HG02798 (cell line): ENCODE measurements around the gene PRRC2C.
"Not testable (repeated sequence)": the region's sequence is repeated elsewhere in the genome, so short reads cannot be mapped to it uniquely, and the experiment has no call there.

ENCODE experiments used
- ATAC-seq: cut with Tn5 transposase; IDR thresholded peaks from one replicate; pipeline ENCODE4 v1.9.1; 2021; ENCODE audit warnings: mild to moderate bottlenecking; ENCODE audit not compliant: unreplicated experiment, poor library complexity

PRRC2C gene

DNA sequence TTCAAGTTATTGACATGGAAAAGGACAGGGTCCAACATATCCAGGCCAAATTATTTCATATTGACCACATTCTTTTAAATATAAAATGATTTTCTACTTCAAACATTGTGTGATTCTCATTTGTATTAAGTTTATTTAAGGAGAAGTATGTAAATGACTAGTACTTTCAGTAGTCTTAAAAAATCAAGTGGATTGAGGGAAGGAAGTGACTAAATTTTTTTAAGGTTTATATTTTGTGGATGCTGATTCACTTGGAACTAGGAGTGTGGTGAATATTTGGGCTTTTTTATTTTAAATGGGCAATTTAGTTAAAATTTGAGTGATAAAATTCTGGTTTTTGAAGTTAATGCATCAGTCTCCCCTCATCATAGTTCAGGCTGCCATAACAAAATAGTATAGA is 10.1 kb downstream of the PRRC2C start:
- no peak for ATAC-seq

DNA sequence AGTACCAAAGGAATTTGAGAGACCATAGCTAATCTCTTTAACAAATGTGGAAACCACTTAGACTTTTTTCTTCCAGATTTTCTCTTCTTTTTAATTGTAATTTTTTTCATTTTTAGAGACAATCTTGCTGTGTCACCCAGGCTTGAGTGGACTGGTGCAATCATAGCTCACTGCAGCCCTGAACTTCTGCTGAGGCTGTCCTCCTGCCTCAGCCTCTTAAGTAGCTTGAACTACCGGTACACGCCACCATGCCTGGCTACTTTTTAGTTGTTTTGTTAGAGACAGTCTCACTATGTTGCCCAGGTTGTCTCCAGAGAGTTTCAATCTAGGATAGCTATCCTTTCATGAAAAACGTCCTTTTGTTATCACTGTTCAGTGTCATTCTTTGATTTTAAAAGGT is 15.0 kb downstream of the PRRC2C start:
- no peak for ATAC-seq

DNA sequence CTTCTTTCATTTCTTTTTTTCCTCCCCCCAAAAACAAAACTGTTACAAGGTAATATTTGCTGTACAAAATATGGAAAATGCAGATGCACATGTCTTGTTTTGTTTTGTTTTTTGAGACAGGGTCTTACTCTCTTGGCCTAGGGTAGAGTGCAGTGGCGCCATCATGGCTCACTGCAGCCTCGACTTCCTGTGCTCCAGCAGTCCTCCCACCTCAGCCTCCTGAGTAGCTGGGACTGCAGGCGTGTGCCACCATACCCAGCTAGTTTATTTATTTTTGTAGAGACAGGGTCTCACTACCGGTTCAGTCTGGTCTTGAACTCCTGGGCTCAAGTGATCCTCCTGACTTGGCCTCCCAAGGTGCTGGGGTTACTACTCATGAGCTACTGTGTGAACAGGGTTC is 15.5 kb downstream of the PRRC2C start:
- ATAC-seq, result no peak

DNA sequence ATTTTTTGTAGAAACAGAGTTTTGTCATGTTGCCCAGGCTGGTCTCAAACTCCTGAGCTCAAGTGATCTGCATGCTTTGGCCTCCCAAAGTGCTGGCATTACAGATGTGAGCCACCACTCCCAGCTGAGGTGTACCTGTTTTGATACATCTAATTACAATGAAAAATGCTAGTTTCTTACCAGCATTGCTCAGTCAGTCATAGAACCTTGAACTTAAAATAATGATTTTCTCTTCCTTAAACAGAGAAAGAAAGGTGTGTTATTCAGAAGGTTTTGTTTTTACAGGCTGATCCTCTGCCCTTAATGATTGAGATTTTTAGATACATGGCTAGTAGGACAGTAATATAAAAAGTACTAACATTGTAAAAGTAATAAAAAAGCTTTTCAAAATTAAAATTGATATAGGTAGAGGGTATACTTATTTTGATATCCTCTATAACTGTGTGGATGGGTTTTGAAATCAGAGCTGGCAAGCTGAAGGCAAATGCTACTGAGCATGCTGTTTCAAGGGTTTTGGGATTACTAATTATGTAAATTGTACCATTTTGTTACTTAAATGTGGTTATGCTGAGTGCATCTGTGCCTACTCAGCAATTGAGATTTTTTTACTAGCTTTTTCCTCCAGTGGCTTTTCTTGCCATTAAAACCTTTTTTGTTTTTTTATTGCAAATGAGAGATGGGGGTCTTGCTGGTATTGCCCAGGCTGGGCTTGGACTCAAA is 16.1 kb downstream of the PRRC2C start:
- peak; percentile 79 for ATAC-seq

DNA sequence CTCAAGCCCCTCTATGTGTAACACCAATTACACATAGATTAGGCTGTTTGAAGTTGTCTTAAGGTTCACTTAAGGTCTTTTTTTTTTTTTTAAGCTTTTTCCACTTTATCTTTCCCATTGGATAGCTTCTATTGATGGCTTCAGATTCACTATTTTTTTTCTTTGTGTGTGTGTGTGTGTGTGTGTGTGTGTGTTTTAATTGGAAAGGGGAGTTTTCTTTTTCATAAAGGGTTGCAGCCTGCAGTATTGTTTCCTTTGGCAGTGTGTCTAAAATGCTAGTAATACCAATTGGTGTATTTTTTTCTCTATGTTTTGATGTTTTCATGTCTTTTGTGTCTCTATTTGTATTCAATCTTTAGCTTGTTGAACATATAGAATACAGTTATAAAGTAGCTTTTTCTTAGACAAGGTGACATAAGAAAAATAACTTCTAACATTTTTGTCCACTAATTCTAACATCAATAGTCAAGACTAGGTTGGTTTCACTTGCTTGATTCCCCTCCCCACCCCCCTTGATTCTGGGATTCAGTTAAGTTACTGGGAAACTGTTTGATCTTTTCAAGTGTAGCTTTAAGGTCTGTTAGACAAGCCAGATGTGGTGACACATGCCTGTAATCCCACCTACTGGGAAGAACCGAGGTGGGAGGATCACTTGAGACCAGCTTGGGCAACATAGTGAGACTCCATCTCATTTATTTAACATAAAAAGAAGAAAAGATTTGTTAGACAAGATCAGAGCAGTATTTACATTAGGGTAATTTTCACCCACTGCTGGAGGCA is 21.4 kb downstream of the PRRC2C start:
- ATAC-seq, result no peak

DNA sequence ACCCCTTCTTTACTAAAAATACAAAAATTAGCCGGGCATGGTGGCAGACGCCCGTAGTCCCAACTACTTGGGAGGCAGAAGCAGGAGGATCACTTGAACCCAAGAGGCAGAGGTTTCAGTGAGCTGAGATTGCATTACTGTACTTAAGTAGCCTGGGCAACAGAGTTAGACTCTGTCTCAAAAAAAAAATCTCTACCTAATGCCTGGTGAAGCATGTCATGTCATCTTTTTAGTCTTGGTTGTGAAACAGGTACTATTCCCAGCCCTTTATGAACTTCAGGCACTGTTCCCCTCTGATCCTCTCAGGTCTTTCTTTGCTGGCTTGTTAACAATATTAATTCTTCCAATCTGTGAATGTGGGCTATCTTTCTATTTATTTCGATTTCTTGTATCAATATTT is 22.1 kb downstream of the PRRC2C start:
- ATAC-seq, result no peak

DNA sequence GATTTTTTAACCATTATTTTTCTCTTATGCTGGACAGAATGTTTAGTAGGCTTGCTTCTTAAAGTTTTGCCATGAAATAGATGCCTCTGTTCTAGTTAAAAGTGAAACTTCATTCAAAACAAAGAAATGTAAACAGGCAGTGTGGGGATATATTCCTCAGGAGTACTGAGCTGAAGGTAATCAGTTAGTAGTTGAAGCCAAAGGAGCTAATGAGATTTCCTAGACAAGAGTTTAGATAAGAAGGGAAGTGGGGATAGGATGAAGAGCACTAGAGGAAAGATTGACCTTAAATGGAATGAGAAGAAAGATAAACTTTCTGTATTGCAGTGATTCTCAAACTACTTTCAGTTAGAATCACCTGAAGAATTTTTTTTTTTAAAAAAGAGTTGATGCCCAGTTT is 23.9 kb downstream of the PRRC2C start:
- no peak for ATAC-seq

DNA sequence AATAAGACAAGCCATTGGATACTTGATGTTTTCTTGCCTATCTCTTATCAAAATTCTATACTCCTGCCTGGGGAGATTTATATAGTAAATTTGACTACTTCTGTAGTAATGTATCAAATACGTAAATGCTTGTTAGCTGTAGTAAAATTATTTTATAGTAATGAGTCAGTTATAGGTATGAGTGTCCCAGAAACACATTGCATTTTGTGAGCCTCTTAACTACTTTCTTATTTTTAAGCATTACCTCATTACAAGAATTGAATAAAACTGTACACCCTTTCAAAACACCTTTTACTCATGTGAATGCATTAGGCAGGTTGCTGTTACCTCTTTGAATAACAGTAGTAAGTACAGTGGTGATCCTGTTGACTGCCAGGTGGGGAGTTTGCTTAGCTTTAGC is 28.4 kb downstream of the PRRC2C start:
- ATAC-seq, result no peak

DNA sequence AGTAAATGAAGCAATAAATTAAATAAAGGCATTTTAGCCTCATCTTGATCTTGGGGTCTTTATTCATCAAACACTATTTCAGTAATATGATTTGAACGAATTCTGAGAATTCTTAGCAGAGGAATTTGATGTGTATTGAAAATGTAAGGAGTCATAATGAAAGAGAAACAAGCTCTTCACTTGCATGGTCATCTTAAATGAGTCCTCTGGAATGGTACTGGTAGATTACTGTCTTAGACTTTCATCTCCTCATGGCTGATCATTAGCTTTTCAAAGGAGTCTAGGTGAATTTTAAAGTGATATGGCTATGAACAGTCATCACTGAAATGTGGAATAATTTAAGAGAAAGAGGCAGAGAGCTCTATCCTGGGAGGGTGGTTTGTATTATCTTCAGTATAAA is 30.0 kb downstream of the PRRC2C start:
- ATAC-seq, result peak; percentile 47

DNA sequence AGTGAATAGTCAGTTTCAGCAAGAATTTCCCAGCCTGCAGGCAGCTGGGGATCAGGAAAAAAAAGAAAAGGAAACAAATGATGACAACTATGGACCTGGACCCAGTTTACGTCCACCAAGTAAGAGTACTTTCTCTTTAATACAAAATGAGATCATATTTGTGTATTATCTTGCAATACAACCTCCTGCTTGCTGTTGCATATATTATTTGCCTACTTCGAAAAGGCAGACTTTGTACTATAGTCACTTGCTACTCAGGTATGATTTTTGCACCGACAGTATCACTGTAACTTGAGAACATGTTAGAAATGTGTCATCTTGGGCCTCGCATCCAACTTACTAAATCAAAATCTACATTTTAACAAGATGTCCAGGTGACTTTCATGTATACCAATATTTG is 30.4 kb downstream of the PRRC2C start:
- no peak for ATAC-seq

DNA sequence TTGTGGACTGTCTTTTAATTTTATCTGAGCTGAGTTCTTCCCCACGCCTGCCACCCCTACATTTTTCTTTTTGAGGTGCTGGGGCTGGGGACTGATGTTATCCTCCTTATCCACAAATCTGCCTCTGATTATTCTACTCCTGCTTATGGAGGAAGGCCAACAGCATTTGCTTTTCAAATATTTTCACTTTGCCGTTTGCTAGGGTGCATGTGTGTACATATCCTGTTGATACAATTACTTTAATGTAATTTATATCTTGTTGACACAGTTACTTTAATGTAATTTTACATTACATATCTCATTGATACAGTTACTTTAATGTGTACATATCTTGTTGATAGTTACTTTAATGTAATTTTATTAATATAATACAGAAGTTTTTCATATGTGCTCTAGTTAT is 36.2 kb downstream of the PRRC2C start:
- no peak for ATAC-seq

DNA sequence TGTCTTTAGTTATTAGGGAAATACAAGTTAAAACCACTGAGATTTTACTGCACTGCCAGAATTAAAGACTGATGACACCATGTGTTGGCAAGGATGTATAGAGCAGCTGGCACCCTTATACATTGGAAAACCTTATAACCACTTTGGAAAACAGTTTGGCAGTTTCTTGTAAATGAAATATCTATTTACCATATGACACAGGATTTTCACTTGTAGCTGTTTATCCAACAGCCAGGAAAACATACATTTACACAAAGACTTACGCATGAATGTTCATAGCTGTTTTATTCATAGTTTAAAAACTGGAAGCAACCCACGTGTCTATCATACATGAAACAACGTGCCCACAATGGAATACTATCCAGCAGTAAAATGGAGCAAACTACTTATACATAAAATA is 45.3 kb downstream of the PRRC2C start:
- ATAC-seq, result no peak

DNA sequence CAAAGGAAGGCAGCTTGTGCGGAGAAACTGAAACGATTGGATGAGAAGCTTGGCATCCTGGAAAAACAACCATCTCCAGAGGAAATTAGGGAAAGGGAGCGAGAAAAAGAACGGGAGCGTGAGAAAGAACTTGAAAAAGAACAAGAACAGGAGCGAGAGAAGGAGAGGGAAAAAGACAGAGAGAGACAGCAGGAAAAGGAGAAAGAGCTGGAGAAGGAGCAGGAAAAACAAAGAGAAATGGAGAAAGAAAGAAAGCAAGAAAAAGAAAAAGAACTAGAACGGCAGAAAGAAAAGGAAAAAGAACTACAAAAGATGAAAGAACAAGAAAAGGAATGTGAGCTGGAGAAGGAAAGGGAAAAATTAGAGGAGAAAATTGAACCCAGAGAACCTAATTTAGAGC is 47.2 kb downstream of the PRRC2C start:
- no peak for ATAC-seq

DNA sequence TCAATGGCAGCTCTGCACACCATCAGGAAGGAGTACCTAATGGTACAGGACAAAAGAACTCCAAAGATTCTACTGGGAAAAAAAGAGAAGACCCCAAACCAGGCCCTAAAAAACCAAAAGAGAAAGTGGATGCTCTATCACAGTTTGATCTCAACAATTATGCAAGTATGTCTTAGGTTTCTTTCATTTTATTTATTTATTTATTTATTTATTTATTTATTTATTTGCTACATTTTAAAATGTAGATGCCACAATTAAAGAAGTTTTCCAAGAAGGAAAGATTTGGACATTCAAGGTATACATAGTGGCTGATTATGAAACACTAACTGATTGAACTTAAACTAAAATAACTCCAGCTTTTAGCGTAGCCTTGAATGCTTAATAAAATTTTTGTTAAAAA is 60.2 kb downstream of the PRRC2C start:
- no peak for ATAC-seq

DNA sequence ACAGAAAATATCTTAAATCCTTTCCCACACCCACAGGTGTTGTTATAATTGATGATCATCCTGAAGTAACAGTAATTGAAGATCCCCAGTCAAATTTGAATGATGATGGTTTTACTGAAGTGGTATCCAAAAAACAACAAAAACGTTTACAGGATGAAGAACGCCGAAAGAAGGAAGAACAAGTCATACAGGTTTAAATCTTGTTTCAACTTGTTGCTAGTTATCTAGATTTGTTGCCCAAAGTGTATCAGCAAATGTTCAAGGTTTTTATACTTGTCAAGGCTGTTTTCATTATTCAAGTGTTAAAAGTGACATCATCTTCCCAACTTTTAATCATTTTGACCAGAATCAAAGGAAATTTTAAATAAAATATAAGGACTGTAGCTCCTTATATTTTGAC is 64.7 kb downstream of the PRRC2C start:
- ATAC-seq, result no peak

DNA sequence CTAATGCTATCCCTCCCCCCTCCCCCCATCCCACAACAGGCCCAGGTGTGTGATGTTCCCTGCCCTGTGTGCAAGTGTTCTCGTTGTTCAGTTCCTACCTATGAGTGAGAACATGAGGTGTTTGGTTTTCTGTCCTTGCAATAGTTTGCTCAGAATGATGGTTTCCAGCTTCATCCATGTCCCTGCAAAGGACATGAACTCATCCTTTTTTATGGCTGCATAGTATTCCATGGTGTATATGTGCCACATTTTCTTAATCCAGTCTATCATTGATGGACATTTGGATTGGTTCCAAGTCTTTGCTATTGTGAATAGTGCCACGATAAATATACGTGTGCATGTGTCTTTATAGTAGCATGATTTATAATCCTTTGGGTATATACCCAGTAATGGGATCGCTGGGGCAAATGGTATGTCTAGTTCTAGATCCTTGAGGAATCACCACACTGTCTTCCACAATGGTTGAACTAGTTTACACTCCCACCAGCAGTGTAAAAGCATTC is 65.3 kb downstream of the PRRC2C start:
- not testable (repeated sequence) for ATAC-seq

DNA sequence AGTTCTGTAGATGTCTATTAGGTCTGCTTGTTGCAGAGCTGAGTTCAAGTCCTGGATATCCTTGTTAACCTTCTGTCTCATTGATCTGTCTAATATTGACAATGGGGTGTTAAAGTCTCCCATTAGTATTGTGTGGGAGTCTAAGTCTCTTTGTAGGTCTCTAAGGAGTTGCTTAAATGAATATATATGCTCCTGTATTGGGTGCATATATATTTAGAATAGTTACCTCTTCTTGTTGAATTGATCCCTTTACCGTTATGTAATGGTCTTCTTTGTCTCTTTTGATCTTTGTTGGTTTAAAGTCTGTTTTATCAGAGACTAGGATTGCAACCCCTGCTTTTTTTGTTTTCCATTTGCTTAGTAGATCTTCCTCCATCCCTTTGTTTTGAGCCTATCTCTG is 68.6 kb downstream of the PRRC2C start:
- not testable (repeated sequence) for ATAC-seq

DNA sequence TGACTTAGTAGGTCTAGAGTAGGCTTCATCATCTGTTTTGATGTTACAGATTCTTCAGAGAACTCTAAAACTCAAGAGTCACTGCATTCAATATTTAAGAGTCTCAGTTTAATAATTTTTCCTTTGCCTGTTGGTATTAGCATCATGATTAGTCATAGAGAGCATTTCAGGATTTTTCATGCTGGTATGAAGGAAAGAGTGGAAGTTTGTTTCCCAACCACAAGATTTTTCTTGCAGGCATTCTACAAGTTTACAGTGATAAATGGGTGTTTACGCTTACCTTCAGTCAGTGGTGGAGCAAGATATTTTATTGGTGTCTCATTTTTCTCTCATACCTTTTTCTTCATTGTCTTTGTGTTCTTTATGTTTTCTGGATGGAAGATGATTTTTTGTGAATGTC is 78.3 kb downstream of the PRRC2C start:
- no peak for ATAC-seq

DNA sequence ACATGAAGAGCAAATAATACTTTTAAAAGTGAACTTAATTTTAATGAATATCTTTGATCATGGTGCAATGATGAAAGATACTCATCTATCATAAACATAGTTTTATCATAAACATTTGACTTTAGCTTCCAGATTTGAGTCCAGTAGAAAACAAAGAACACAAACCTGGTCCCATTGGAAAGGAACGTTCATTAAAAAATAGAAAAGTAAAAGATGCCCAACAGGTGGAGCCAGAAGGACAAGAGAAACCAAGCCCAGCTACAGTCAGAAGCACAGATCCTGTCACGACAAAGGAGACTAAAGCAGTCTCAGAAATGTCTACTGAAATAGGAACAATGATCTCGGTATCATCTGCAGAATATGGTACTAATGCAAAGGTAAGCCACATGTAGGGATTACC is 81.1 kb downstream of the PRRC2C start:
- no peak for ATAC-seq

DNA sequence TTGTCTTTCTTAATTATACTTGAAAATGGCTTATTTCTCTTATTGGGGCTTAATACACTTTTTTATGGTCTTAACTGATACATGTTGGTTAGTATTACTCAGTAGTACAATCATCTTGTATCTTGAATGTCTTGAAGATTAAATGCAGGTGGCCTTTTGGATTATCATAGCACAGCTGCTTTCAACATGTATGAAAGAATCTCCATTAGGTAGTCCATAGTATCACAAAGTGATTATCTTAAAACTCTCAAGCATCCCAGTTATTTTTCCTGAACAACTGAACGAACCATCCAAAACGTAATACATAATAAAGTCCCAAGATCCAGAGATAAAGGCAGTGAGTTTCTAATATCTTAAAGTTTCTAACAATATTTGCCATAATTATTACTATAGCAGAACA is 85.0 kb downstream of the PRRC2C start:
- no peak for ATAC-seq

DNA sequence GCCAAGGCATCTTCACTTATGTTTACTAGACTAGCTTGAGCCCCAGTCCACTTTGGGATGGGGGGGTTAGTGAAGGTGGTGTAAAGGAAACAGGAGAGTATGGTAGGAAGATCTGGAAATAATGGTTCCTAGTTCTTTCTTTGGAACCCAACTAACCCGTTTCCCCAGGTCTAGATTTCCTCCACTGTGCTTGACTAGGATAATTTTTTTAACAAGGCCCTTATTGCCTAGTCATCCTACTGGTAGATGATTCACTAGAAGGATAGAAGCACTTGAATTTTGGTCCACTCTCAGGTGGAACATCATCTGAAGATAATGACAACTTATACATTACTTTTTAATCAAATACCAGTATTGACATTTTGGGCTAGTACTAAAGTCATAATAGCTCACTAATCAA is 90.8 kb downstream of the PRRC2C start:
- no peak for ATAC-seq

DNA sequence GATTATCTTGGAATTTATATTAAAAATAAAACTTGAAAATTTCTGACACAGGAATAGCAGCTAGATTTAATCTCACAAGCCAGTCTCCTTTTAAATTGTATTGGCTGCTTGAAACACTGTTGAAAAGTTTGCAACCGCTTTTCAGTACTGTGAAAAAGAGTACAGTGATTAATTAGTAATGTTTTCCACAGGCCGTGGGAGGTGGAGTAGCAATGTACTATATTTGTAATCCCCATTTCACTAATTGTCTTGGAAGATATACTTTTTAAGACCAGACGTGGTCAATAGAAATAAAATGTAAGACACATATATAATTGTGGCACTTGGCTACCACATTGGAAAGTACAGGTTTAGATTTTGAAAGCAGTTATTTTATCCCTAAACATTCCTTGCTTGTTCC is 95.9 kb downstream of the PRRC2C start:
- ATAC-seq, result no peak
